Loucy (cell line): ENCODE results near the gene TOP2A.
"Not testable (repeated sequence)": the region's sequence is repeated elsewhere in the genome, so short reads cannot be mapped to it uniquely, and the experiment has no call there.

Experiments used
- H2AFZ ChIP-seq: fragments of 200-600 bp; sonication (generic); 2 replicates; pipeline ENCODE4 v1.6.0; 2016; ENCODE audit warnings: antibody characterized with exemption, mild to moderate bottlenecking, low read length, moderate library complexity
- H3F3A ChIP-seq: fragments of 200-600 bp; 2 replicates; pipeline ENCODE4 v1.6.0; 2016; ENCODE audit warnings: antibody characterized with exemption, low read depth, mild to moderate bottlenecking
- H3K27me3 ChIP-seq: fragments of 200-600 bp; sonication (generic); 2 replicates; pipeline ENCODE4 v1.6.1; 2014; ENCODE audit warnings: low read length, mild to moderate bottlenecking; ENCODE audit not compliant: insufficient read depth, poor library complexity, severe bottlenecking
- H3K36me3 ChIP-seq: fragments of 200-600 bp; sonication (generic); 2 replicates; pipeline ENCODE4 v1.6.1; 2016; ENCODE audit warnings: low read length; ENCODE audit not compliant: insufficient read depth
- H3K4me1 ChIP-seq: fragments of 200-600 bp; sonication (generic); 2 replicates; pipeline ENCODE4 v1.5.1; 2014; ENCODE audit warnings: low read length, mild to moderate bottlenecking; ENCODE audit not compliant: insufficient read depth, poor library complexity, severe bottlenecking
- H3K4me2 ChIP-seq: fragments of 200-600 bp; sonication (generic); 2 replicates; pipeline ENCODE4 v1.6.0; 2014; ENCODE audit warnings: antibody characterized with exemption, low read length, low read depth, mild to moderate bottlenecking; ENCODE audit not compliant: poor library complexity, severe bottlenecking
- H3K4me3 ChIP-seq: fragments of 200-600 bp; sonication (generic); 2 replicates; pipeline ENCODE4 v1.5.1; 2014; ENCODE audit warnings: low read length, mild to moderate bottlenecking, mixed read lengths; ENCODE audit not compliant: poor library complexity, severe bottlenecking
- H3K79me2 ChIP-seq: fragments of 200-600 bp; sonication (generic); 2 replicates; pipeline ENCODE4 v1.6.1; 2014; ENCODE audit warnings: low read length; ENCODE audit not compliant: insufficient read depth
- H3K9ac ChIP-seq: fragments of 200-600 bp; sonication (generic); 2 replicates; pipeline ENCODE4 v1.6.0; 2014; ENCODE audit warnings: mild to moderate bottlenecking, low read depth, low read length, moderate library complexity; ENCODE audit not compliant: poor library complexity, severe bottlenecking
- H3K9me2 ChIP-seq: fragments of 200-600 bp; sonication (generic); replicated peaks from 2 replicates; pipeline ENCODE4 v1.6.1; 2016; ENCODE audit warnings: low read depth, low read length, mixed read lengths
- H3K9me3 ChIP-seq: fragments of 200-600 bp; sonication (generic); 2 replicates; pipeline ENCODE4 v1.6.1; 2014; ENCODE audit warnings: mild to moderate bottlenecking, antibody characterized with exemption, low read length, low read depth; ENCODE audit not compliant: insufficient read depth
- H4K20me1 ChIP-seq: fragments of 200-600 bp; sonication (generic); 2 replicates; pipeline ENCODE4 v1.6.0; 2014; ENCODE audit warnings: antibody characterized with exemption, low read length, mild to moderate bottlenecking; ENCODE audit not compliant: insufficient read depth, poor library complexity, severe bottlenecking
- CTCF ChIP-seq: fragments of 200-600 bp; sonication (generic); conservative IDR thresholded peaks from 2 replicates; pipeline ENCODE4 v1.5.1; 2014; ENCODE audit warnings: mild to moderate bottlenecking, antibody characterized with exemption, low read length
- EZH2phosphoT487 ChIP-seq: fragments of 200-600 bp; IDR thresholded peaks from 2 replicates; pipeline ENCODE4 v1.6.1; 2018; ENCODE audit warnings: antibody characterized with exemption, mild to moderate bottlenecking, moderate library complexity, borderline replicate concordance

Gene TOP2A

GRCh38 chr17:40404003-40404402 is 13.7 kb downstream of the TOP2A start:
- H3K9ac ChIP-seq = no peak overlapping the region

GRCh38 chr17:40402668-40403067 is 15.0 kb downstream of the TOP2A start:
- peaks cover 36% of the 10 kb centered on the region for H4K20me1 ChIP-seq
- peaks cover 56% of the 10 kb centered on the region for H3K79me2 ChIP-seq
- peak; percentile 36 for TF ChIP-seq CTCF
- TF ChIP-seq EZH2phosphoT487 = no peak
- H3K4me2 ChIP-seq = no peak overlapping the region
- peaks cover 96% of the 10 kb centered on the region for H3K36me3 ChIP-seq
- no peaks in the 10 kb centered on the region for H3K9me3 ChIP-seq
- H3K9me2 ChIP-seq = no peaks in the 10 kb centered on the region
- H3K4me3 ChIP-seq = no peak overlapping the region
- no peaks in the 10 kb centered on the region for H3K27me3 ChIP-seq
- no peak overlapping the region for H2AFZ ChIP-seq
- H3F3A ChIP-seq = peaks cover 4% of the 10 kb centered on the region; the same call in 1 of the 2 replicates
- H3K9ac ChIP-seq = no peak overlapping the region
- H3K4me1 ChIP-seq = peaks cover 3% of the 10 kb centered on the region

More at GRCh38 chr17:40404003-40404402, 13.7 kb downstream of the TOP2A start:
- H3K4me3 ChIP-seq = no peak overlapping the region
- H3K9me2 ChIP-seq = no peaks in the 10 kb centered on the region
- H4K20me1 ChIP-seq = peaks cover 41% of the 10 kb centered on the region
- TF ChIP-seq CTCF (no peak), EZH2phosphoT487 (no peak)
- H3K9me3 ChIP-seq = no peaks in the 10 kb centered on the region
- H3K4me1 ChIP-seq = peaks cover 6% of the 10 kb centered on the region
- H2AFZ ChIP-seq = no peak overlapping the region
- H3K27me3 ChIP-seq = no peaks in the 10 kb centered on the region
- peaks cover 93% of the 10 kb centered on the region for H3K36me3 ChIP-seq
- H3K79me2 ChIP-seq = peaks cover 68% of the 10 kb centered on the region
- H3K4me2 ChIP-seq = peak overlapping the region; percentile 0
- H3F3A ChIP-seq = peaks cover 4% of the 10 kb centered on the region; the same call in 1 of the 2 replicates

- Histone ChIP-seq H3K9me3 (no peaks in the 10 kb centered on the region), H3F3A (peaks cover 4% of the 10 kb centered on the region; the same call in 1 of the 2 replicates), H3K9me2 (no peaks in the 10 kb centered on the region), H3K79me2 (peaks cover 33% of the 10 kb centered on the region), H2AFZ (no peak overlapping the region), H4K20me1 (peaks cover 40% of the 10 kb centered on the region), H3K9ac (no peak overlapping the region), H3K36me3 (peaks cover 99% of the 10 kb centered on the region), H3K27me3 (no peaks in the 10 kb centered on the region), H3K4me2 (no peak overlapping the region), H3K4me3 (no peak overlapping the region), H3K4me1 (peaks cover 3% of the 10 kb centered on the region)
- TF ChIP-seq EZH2phosphoT487 = no peak
- TF ChIP-seq CTCF = peak; percentile 76
Measured at GRCh38 chr17:40399185-40399584, 18.5 kb downstream of the TOP2A start.

- not testable (repeated sequence) for H4K20me1 ChIP-seq, H3K9me3 ChIP-seq
Measured at GRCh38 chr17:40386555-40386954, 31.1 kb downstream of the TOP2A start.

More at GRCh38 chr17:40386555-40386954, 31.1 kb downstream of the TOP2A start:
- H3K4me1 ChIP-seq, H3K4me2 ChIP-seq, H3K79me2 ChIP-seq, H3K27me3 ChIP-seq, H3K4me3 ChIP-seq, H2AFZ ChIP-seq, H3K9me2 ChIP-seq, H3F3A ChIP-seq, H3K9ac ChIP-seq: not testable (repeated sequence)
- H3K36me3 ChIP-seq = peaks cover 52% of the 10 kb centered on the region
